NT2/D1 (cell line): Measurements from ENCODE around the gene BSN.

Source experiments
- DNase-seq: peaks from one replicate; pipeline ENCODE4 v3.0.0-alpha.2; 2011; ENCODE audit warnings: low read depth, low spot score
- H3K27me3 ChIP-seq: 2 replicates; pipeline ENCODE4 v1.6.0; 2011; ENCODE audit warnings: mild to moderate bottlenecking; ENCODE audit not compliant: insufficient read length, insufficient read depth
- H3K36me3 ChIP-seq: 2 replicates; pipeline ENCODE4 v1.6.1; 2011; ENCODE audit warnings: mild to moderate bottlenecking, low read length, mixed read lengths; ENCODE audit not compliant: insufficient read depth, insufficient read length
- H3K4me1 ChIP-seq: 2 replicates; pipeline ENCODE4 v1.5.1; 2011; ENCODE audit not compliant: insufficient read depth, insufficient read length
- H3K4me3 ChIP-seq: 2 replicates; pipeline ENCODE4 v1.5.1; 2011; ENCODE audit warnings: low read depth; ENCODE audit not compliant: insufficient read length
- H3K9ac ChIP-seq: 2 replicates; pipeline ENCODE4 v1.6.0; 2011; ENCODE audit warnings: low read depth; ENCODE audit not compliant: insufficient read length
- H3K9me3 ChIP-seq: 2 replicates; pipeline ENCODE4 v1.5.1; 2011; ENCODE audit warnings: mild to moderate bottlenecking, low read length; ENCODE audit not compliant: insufficient read depth
- SUZ12 ChIP-seq: IDR thresholded peaks from 2 replicates; pipeline ENCODE4 v1.6.1; 2011; ENCODE audit not compliant: insufficient read length, insufficient read depth; ENCODE audit errors: extremely low read depth
- YY1 ChIP-seq: IDR thresholded peaks from 2 replicates; pipeline ENCODE4 v1.6.1; 2011; ENCODE audit not compliant: insufficient read length, insufficient read depth
- ZNF274 ChIP-seq: IDR thresholded peaks from 2 replicates; pipeline ENCODE4 v1.6.1; 2011; ENCODE audit warnings: mild to moderate bottlenecking, low read depth, low read length

Gene BSN

GRCh38 chr3:49625071-49625470 is 70.8 kb downstream of the BSN start:
- Histone ChIP-seq H3K4me1 (no peaks in the 10 kb centered on the region), H3K4me3 (no peak overlapping the region), H3K9ac (no peak overlapping the region), H3K27me3 (no peaks in the 10 kb centered on the region), H3K36me3 (no peaks in the 10 kb centered on the region), H3K9me3 (no peaks in the 10 kb centered on the region)
- no peak for TF ChIP-seq ZNF274
- TF ChIP-seq SUZ12, result no peak
- TF ChIP-seq YY1, result no peak
- no peak for DNase-seq

- no peaks in the 10 kb centered on the region for H3K9me3 ChIP-seq
- TF ChIP-seq YY1 (no peak), ZNF274 (no peak), SUZ12 (no peak)
- no peak overlapping the region for H3K9ac ChIP-seq
- H3K36me3 ChIP-seq, result no peaks in the 10 kb centered on the region
- H3K27me3 ChIP-seq, result no peaks in the 10 kb centered on the region
- H3K4me3 ChIP-seq, result no peak overlapping the region
- no peak for DNase-seq
- no peaks in the 10 kb centered on the region for H3K4me1 ChIP-seq
Observed at GRCh38 chr3:49626101-49626581, 71.9 kb downstream of the BSN start.

GRCh38 chr3:49626796-49627195 is 72.5 kb downstream of the BSN start:
- no peaks in the 10 kb centered on the region for H3K4me1 ChIP-seq
- H3K4me3 ChIP-seq, result no peak overlapping the region
- no peaks in the 10 kb centered on the region for H3K9me3 ChIP-seq
- H3K9ac ChIP-seq, result no peak overlapping the region
- no peak for DNase-seq
- no peaks in the 10 kb centered on the region for H3K27me3 ChIP-seq
- H3K36me3 ChIP-seq, result no peaks in the 10 kb centered on the region
- no peak for TF ChIP-seq ZNF274
- no peak for TF ChIP-seq SUZ12
- TF ChIP-seq YY1, result no peak

GRCh38 chr3:49627634-49628033 is 73.4 kb downstream of the BSN start:
- Histone ChIP-seq H3K27me3 (no peaks in the 10 kb centered on the region), H3K36me3 (no peaks in the 10 kb centered on the region), H3K4me1 (no peaks in the 10 kb centered on the region), H3K4me3 (no peak overlapping the region), H3K9ac (no peak overlapping the region), H3K9me3 (no peaks in the 10 kb centered on the region)
- TF ChIP-seq SUZ12, result no peak
- TF ChIP-seq ZNF274, result no peak
- no peak for TF ChIP-seq YY1
- DNase-seq, result no peak

- Histone ChIP-seq H3K4me3 (no peak overlapping the region), H3K4me1 (no peaks in the 10 kb centered on the region), H3K9ac (no peak overlapping the region), H3K9me3 (no peaks in the 10 kb centered on the region), H3K36me3 (no peaks in the 10 kb centered on the region), H3K27me3 (no peaks in the 10 kb centered on the region)
- DNase-seq, result no peak
- TF ChIP-seq SUZ12 (no peak), ZNF274 (no peak), YY1 (no peak)
Observed at GRCh38 chr3:49628249-49628648, 74.0 kb downstream of the BSN start.

- H3K27me3 ChIP-seq, result no peaks in the 10 kb centered on the region
- TF ChIP-seq YY1 (no peak), ZNF274 (no peak), SUZ12 (no peak)
- no peak overlapping the region for H3K4me3 ChIP-seq
- no peaks in the 10 kb centered on the region for H3K36me3 ChIP-seq
- DNase-seq, result no peak
- H3K9ac ChIP-seq, result no peak overlapping the region
- no peaks in the 10 kb centered on the region for H3K9me3 ChIP-seq
- no peaks in the 10 kb centered on the region for H3K4me1 ChIP-seq
Observed at GRCh38 chr3:49629451-49629850, 75.2 kb downstream of the BSN start.

- no peak overlapping the region for H3K4me3 ChIP-seq
- no peaks in the 10 kb centered on the region for H3K27me3 ChIP-seq
- H3K4me1 ChIP-seq, result no peaks in the 10 kb centered on the region
- no peak overlapping the region for H3K9ac ChIP-seq
- no peak for DNase-seq
- H3K36me3 ChIP-seq, result no peaks in the 10 kb centered on the region
- TF ChIP-seq ZNF274, result no peak
- no peak for TF ChIP-seq YY1
- no peak for TF ChIP-seq SUZ12
- H3K9me3 ChIP-seq, result no peaks in the 10 kb centered on the region
Observed at GRCh38 chr3:49629866-49630265, 75.6 kb downstream of the BSN start.
